ENCODE measurements around the gene NRG2. TPM values are rescaled to one million over a fixed set of nuclear protein-coding genes. Genes with fewer than 3 reads are reported as not detected.

Gene NRG2
- total RNA-seq, 2 experiments from 2014 or later = not detected

- Mint-ChIP-seq H3K27me3 (ENCODE audit: low read depth) (peaks cover 9% of the 10 kb centered on the region), H3K36me3 (ENCODE audit: low read depth) (no peaks in the 10 kb centered on the region), H3K9me3 (ENCODE audit: insufficient read depth) (no peaks in the 10 kb centered on the region), H3K4me1 (ENCODE audit: low read depth) (no peaks in the 10 kb centered on the region), H3K27ac (no peak overlapping the region), H3K4me3 (no peak overlapping the region)
- no peak for DNase-seq
- no peak for ATAC-seq
- POLR2A ChIA-PET = no interaction called here
- CTCF ChIA-PET = interaction anchor here (1.2 to 3.6 kb wide), 2 partner anchors 51 to 130 kb away, joined by 6 to 11 read pairs; no protein-coding TSS in a partner anchor
Measured at GRCh38 chr5:139838381-139839197, 204.5 kb downstream of the NRG2 start.

GRCh38 chr5:139837711-139838380, 205.3 kb downstream of the NRG2 start:
- no peaks in the 10 kb centered on the region for H3K4me1 Mint-ChIP-seq (ENCODE audit: low read depth)
- DNase-seq (no peak), ATAC-seq (no peak)
- no peak overlapping the region for H3K27ac Mint-ChIP-seq
- ChIA-PET CTCF (interaction anchor here (3.6 kb wide), 1 partner anchor 131 kb away, joined by 11 read pairs; no protein-coding TSS in a partner anchor), POLR2A (no interaction called here)
- no peak overlapping the region for H3K4me3 Mint-ChIP-seq
- H3K9me3 Mint-ChIP-seq (ENCODE audit: insufficient read depth) = no peaks in the 10 kb centered on the region
- peaks cover 15% of the 10 kb centered on the region for H3K27me3 Mint-ChIP-seq (ENCODE audit: low read depth)
- H3K36me3 Mint-ChIP-seq (ENCODE audit: low read depth) = no peaks in the 10 kb centered on the region

- CTCF ChIA-PET = interaction anchor here (3.6 kb wide), 1 partner anchor 132 kb away, joined by 11 read pairs; no protein-coding TSS in a partner anchor
- DNase-seq (no peak), ATAC-seq (no peak)
- H3K4me1 Mint-ChIP-seq (ENCODE audit: low read depth) = no peaks in the 10 kb centered on the region
- POLR2A ChIA-PET = no interaction called here
- no peaks in the 10 kb centered on the region for H3K9me3 Mint-ChIP-seq (ENCODE audit: insufficient read depth)
- H3K36me3 Mint-ChIP-seq (ENCODE audit: low read depth) = no peaks in the 10 kb centered on the region
- no peak overlapping the region for H3K4me3 Mint-ChIP-seq
- peaks cover 20% of the 10 kb centered on the region for H3K27me3 Mint-ChIP-seq (ENCODE audit: low read depth)
- H3K27ac Mint-ChIP-seq = no peak overlapping the region
Measured at GRCh38 chr5:139836469-139837208, 206.5 kb downstream of the NRG2 start.

- ChIA-PET CTCF (no interaction called here), POLR2A (no interaction called here)
- Mint-ChIP-seq H3K4me3 (no peak overlapping the region), H3K27ac (no peak overlapping the region), H3K27me3 (ENCODE audit: low read depth) (peaks cover 28% of the 10 kb centered on the region), H3K36me3 (ENCODE audit: low read depth) (no peaks in the 10 kb centered on the region), H3K4me1 (ENCODE audit: low read depth) (no peaks in the 10 kb centered on the region), H3K9me3 (ENCODE audit: insufficient read depth) (no peaks in the 10 kb centered on the region)
- DNase-seq = no peak
- ATAC-seq = no peak
Measured at GRCh38 chr5:139835656-139836055, 207.4 kb downstream of the NRG2 start.

- ChIA-PET CTCF (interaction anchor here (1.2 to 1.3 kb wide), 2 partner anchors 46 to 135 kb away, joined by 3 read pairs; no protein-coding TSS in a partner anchor), POLR2A (no interaction called here)
- ATAC-seq = no peak
- Mint-ChIP-seq H3K36me3 (ENCODE audit: low read depth) (no peaks in the 10 kb centered on the region), H3K27ac (no peak overlapping the region), H3K27me3 (ENCODE audit: low read depth) (peaks cover 30% of the 10 kb centered on the region), H3K4me3 (no peak overlapping the region), H3K4me1 (ENCODE audit: low read depth) (no peaks in the 10 kb centered on the region), H3K9me3 (ENCODE audit: insufficient read depth) (no peaks in the 10 kb centered on the region)
- no peak for DNase-seq
Measured at GRCh38 chr5:139833525-139833924, 209.6 kb downstream of the NRG2 start.

GRCh38 chr5:139831624-139832023, 211.5 kb downstream of the NRG2 start:
- H3K4me1 Mint-ChIP-seq (ENCODE audit: low read depth) = no peaks in the 10 kb centered on the region
- H3K36me3 Mint-ChIP-seq (ENCODE audit: low read depth) = no peaks in the 10 kb centered on the region
- H3K27ac Mint-ChIP-seq = no peak overlapping the region
- H3K9me3 Mint-ChIP-seq (ENCODE audit: insufficient read depth) = no peaks in the 10 kb centered on the region
- POLR2A ChIA-PET = no interaction called here
- H3K27me3 Mint-ChIP-seq (ENCODE audit: low read depth) = peaks cover 30% of the 10 kb centered on the region
- ATAC-seq (no peak), DNase-seq (no peak)
- CTCF ChIA-PET = no interaction called here
- H3K4me3 Mint-ChIP-seq = no peak overlapping the region

- H3K36me3 Mint-ChIP-seq (ENCODE audit: low read depth) = no peaks in the 10 kb centered on the region
- ChIA-PET CTCF (no interaction called here), POLR2A (no interaction called here)
- no peak overlapping the region for H3K27ac Mint-ChIP-seq
- no peaks in the 10 kb centered on the region for H3K4me1 Mint-ChIP-seq (ENCODE audit: low read depth)
- no peak for DNase-seq
- H3K9me3 Mint-ChIP-seq (ENCODE audit: insufficient read depth) = no peaks in the 10 kb centered on the region
- no peak for ATAC-seq
- peaks cover 25% of the 10 kb centered on the region for H3K27me3 Mint-ChIP-seq (ENCODE audit: low read depth)
- H3K4me3 Mint-ChIP-seq = no peak overlapping the region
Measured at GRCh38 chr5:139829471-139829870, 213.6 kb downstream of the NRG2 start.

GRCh38 chr5:139828207-139828895, 214.7 kb downstream of the NRG2 start:
- DNase-seq (no peak), ATAC-seq (no peak)
- H3K27ac Mint-ChIP-seq = no peak overlapping the region
- H3K27me3 Mint-ChIP-seq (ENCODE audit: low read depth) = peaks cover 20% of the 10 kb centered on the region
- H3K4me1 Mint-ChIP-seq (ENCODE audit: low read depth) = no peaks in the 10 kb centered on the region
- no peaks in the 10 kb centered on the region for H3K36me3 Mint-ChIP-seq (ENCODE audit: low read depth)
- CTCF ChIA-PET = no interaction called here
- H3K4me3 Mint-ChIP-seq = no peak overlapping the region
- POLR2A ChIA-PET = no interaction called here
- H3K9me3 Mint-ChIP-seq (ENCODE audit: insufficient read depth) = no peaks in the 10 kb centered on the region

- Mint-ChIP-seq H3K27me3 (ENCODE audit: low read depth) (peaks cover 2% of the 10 kb centered on the region), H3K9me3 (ENCODE audit: insufficient read depth) (no peaks in the 10 kb centered on the region), H3K27ac (no peak overlapping the region), H3K4me3 (no peak overlapping the region), H3K4me1 (ENCODE audit: low read depth) (no peaks in the 10 kb centered on the region), H3K36me3 (ENCODE audit: low read depth) (no peaks in the 10 kb centered on the region)
- ChIA-PET CTCF (interaction anchor here (1.4 kb wide), 1 partner anchor 38 kb away, joined by 3 read pairs; no protein-coding TSS in a partner anchor), POLR2A (no interaction called here)
- DNase-seq (no peak), ATAC-seq (no peak)
Measured at GRCh38 chr5:139825690-139826089, 217.4 kb downstream of the NRG2 start.

- Mint-ChIP-seq H3K27me3 (ENCODE audit: low read depth) (peaks cover 4% of the 10 kb centered on the region), H3K4me3 (no peak overlapping the region), H3K4me1 (ENCODE audit: low read depth) (no peaks in the 10 kb centered on the region), H3K9me3 (ENCODE audit: insufficient read depth) (peaks cover 2% of the 10 kb centered on the region), H3K36me3 (ENCODE audit: low read depth) (no peaks in the 10 kb centered on the region), H3K27ac (no peak overlapping the region)
- no peak for ATAC-seq
- ChIA-PET CTCF (interaction anchor here (1.4 kb wide), 1 partner anchor 48 kb away, joined by 6 read pairs; no protein-coding TSS in a partner anchor), POLR2A (no interaction called here)
- no peak for DNase-seq
Measured at GRCh38 chr5:139823757-139824355, 219.2 kb downstream of the NRG2 start.
